KOPT-K1 (cell line): ENCODE data around the gene FLT1.

Experiments
- H3K27ac ChIP-seq: fragments of 200-600 bp; sonication (generic); 2 replicates; pipeline ENCODE4 v1.5.1; 2016; ENCODE audit warnings: antibody characterized with exemption, mild to moderate bottlenecking, low read depth, low read length; ENCODE audit not compliant: poor library complexity, severe bottlenecking
- H3K36me3 ChIP-seq: fragments of 200-600 bp; sonication (generic); 2 replicates; pipeline ENCODE4 v1.5.1; 2017; ENCODE audit warnings: antibody characterized with exemption, mild to moderate bottlenecking, low read length, moderate library complexity; ENCODE audit not compliant: insufficient read depth
- H3K9me3 ChIP-seq: fragments of 200-600 bp; sonication (generic); 2 replicates; pipeline ENCODE4 v1.5.1; 2017; ENCODE audit warnings: antibody characterized with exemption, low read length, mild to moderate bottlenecking; ENCODE audit not compliant: insufficient read depth, poor library complexity, severe bottlenecking

Gene FLT1

GRCh38 chr13:28267497-28267896 is 227.4 kb downstream of the FLT1 start:
- Histone ChIP-seq H3K27ac (peak overlapping the region; percentile 76), H3K9me3 (peaks cover 15% of the 10 kb centered on the region), H3K36me3 (peaks cover 74% of the 10 kb centered on the region)

- no peak overlapping the region for H3K27ac ChIP-seq
- no peaks in the 10 kb centered on the region for H3K9me3 ChIP-seq
- peaks cover 69% of the 10 kb centered on the region for H3K36me3 ChIP-seq
Observed at GRCh38 chr13:28258417-28258816, 236.5 kb downstream of the FLT1 start.

DNA sequence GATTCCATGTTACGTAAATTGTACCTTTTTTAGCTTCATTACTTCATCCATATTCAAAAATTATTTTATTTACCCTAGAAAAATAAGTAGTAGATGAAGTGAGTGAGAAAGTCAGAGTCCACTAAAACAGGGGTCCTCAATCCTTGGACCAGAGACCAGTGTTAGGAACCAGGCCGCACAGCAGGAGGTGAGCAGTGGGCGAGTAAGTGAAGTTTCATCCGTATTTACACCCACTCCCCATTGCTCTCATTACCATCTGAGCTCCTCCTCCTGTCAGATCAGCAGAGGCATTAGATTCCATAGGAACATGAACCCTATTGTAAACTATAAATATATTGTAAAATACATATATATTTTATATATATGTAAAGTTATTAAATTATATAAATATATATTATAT is 237.6 kb downstream of the FLT1 start:
- H3K9me3 ChIP-seq, result no peaks in the 10 kb centered on the region
- peaks cover 60% of the 10 kb centered on the region for H3K36me3 ChIP-seq
- no peak overlapping the region for H3K27ac ChIP-seq

DNA sequence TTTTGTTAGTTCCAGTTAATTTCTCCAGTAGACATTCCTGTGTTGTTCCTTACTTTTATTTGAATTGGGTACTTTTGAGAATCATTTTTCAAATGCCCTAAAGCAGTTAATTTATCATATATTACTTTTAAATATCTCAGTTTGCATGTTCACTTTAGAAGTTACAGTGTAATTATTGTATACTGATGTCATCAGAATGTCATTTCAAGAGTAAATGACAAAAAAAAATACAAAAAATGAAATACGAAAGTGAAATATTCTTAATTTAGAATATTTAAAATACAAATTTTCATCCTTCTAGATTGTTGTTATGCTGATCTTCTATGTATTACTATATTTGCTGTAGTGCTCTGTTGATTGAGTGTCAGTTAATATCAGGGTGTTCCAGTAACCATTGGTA is 242.4 kb downstream of the FLT1 start:
- Histone ChIP-seq H3K27ac (no peak overlapping the region), H3K36me3 (peaks cover 49% of the 10 kb centered on the region), H3K9me3 (no peaks in the 10 kb centered on the region)

DNA sequence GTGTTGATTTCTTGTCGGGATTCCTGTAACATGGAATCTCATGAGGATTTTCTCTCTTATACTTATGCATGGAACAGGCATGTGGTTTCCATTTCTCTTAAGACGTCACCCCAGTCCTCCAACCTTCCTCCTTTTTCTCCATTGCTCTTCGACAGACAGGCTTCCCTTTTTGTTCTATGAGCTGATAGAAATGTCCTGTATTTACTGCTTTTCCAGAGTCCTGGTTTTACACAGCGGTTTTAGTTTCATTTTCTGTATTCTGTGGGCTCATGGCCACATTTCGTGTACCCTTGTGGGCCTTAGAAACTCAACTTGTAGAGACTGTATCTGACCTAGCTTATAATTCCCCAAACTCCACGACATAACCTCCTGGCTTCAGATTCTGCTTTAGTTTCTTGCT is 243.5 kb downstream of the FLT1 start:
- H3K27ac ChIP-seq, result no peak overlapping the region
- peaks cover 46% of the 10 kb centered on the region for H3K36me3 ChIP-seq
- H3K9me3 ChIP-seq, result no peaks in the 10 kb centered on the region

DNA sequence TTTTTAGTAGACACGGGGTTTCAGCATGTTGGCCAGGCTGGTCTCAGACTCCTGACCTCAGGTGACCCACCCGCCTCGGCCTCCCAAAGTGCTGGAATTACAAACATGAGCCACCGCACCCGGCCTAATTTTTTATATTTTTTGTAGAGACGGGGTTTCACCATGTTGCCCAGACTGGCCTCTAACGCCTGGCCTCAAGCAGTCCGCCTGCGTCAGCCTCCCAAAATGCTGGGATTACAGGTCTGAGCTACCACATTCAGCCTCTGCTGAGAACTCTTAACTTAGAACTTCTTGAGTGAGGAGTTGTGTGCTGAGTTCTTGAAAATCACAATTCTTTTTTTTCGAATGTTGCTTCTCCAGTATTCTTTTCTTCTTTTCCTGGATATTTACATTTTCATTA is 244.4 kb downstream of the FLT1 start:
- Histone ChIP-seq H3K36me3 (peaks cover 48% of the 10 kb centered on the region), H3K9me3 (no peaks in the 10 kb centered on the region), H3K27ac (no peak overlapping the region)
